GM18511 (cell line): ENCODE results near the gene MARCHF2.

ENCODE experiments used
- ATAC-seq: cut with Tn5 transposase; IDR thresholded peaks from one replicate; pipeline ENCODE4 v1.9.1; 2021; ENCODE audit warnings: mild to moderate bottlenecking, moderate library complexity; ENCODE audit not compliant: unreplicated experiment

MARCHF2 gene

GRCh38 chr19:8387688-8388611 lies 25.2 kb upstream of the MARCHF2 start:
- no peak for ATAC-seq

GRCh38 chr19:8388612-8388958 lies 24.5 kb upstream of the MARCHF2 start:
- ATAC-seq = no peak

GRCh38 chr19:8389891-8390616 lies 23.1 kb upstream of the MARCHF2 start, which contains the start of gene RAB11B:
TSS of gene RAB11B (plus strand) at chr19:8390360. CDS start at chr19:8390417, 57 bp downstream.
- ATAC-seq = peak; percentile 92

GRCh38 chr19:8390617-8390981 lies 22.5 kb upstream of the MARCHF2 start:
- peak; percentile 39 for ATAC-seq

- no peak for ATAC-seq
These were observed 21.7 kb upstream of the MARCHF2 start for GRCh38 chr19:8391198-8392016.

- ATAC-seq = no peak
These were observed 21.0 kb upstream of the MARCHF2 start for GRCh38 chr19:8392017-8392591.

- no peak for ATAC-seq
These were observed 19.8 kb upstream of the MARCHF2 start for GRCh38 chr19:8393192-8393870.

GRCh38 chr19:8393871-8394250 lies 19.2 kb upstream of the MARCHF2 start:
- ATAC-seq = no peak

- ATAC-seq = no peak
These were observed 17.5 kb upstream of the MARCHF2 start for GRCh38 chr19:8395621-8396082.

GRCh38 chr19:8396185-8396562 lies 16.9 kb upstream of the MARCHF2 start:
- no peak for ATAC-seq

GRCh38 chr19:8396563-8397203 lies 16.4 kb upstream of the MARCHF2 start:
- ATAC-seq = no peak

- no peak for ATAC-seq
These were observed 15.8 kb upstream of the MARCHF2 start for GRCh38 chr19:8397271-8397670.

- no peak for ATAC-seq
These were observed 15.3 kb upstream of the MARCHF2 start for GRCh38 chr19:8397746-8398310.

- no peak for ATAC-seq
These were observed 14.8 kb upstream of the MARCHF2 start for GRCh38 chr19:8398311-8398771.

GRCh38 chr19:8399681-8400188 lies 13.4 kb upstream of the MARCHF2 start:
- ATAC-seq = no peak

- ATAC-seq = no peak
These were observed 11.1 kb upstream of the MARCHF2 start for GRCh38 chr19:8401981-8402411.

GRCh38 chr19:8403098-8403819 lies 9.8 kb upstream of the MARCHF2 start:
- ATAC-seq = no peak

GRCh38 chr19:8403820-8404109 lies 9.3 kb upstream of the MARCHF2 start:
- ATAC-seq = no peak
